GM21515 (cell line): Measurements from ENCODE around the gene ADAMTS2.
"Not testable (repeated sequence)": the region's sequence is repeated elsewhere in the genome, so short reads cannot be mapped to it uniquely, and the experiment has no call there.

Experiments
- ATAC-seq: cut with Tn5 transposase; IDR thresholded peaks from one replicate; pipeline ENCODE4 v1.9.1; 2021; ENCODE audit not compliant: unreplicated experiment

ADAMTS2 gene

GRCh38 chr5:179298181-179298993, 46.9 kb downstream of the ADAMTS2 start:
- no peak for ATAC-seq

DNA sequence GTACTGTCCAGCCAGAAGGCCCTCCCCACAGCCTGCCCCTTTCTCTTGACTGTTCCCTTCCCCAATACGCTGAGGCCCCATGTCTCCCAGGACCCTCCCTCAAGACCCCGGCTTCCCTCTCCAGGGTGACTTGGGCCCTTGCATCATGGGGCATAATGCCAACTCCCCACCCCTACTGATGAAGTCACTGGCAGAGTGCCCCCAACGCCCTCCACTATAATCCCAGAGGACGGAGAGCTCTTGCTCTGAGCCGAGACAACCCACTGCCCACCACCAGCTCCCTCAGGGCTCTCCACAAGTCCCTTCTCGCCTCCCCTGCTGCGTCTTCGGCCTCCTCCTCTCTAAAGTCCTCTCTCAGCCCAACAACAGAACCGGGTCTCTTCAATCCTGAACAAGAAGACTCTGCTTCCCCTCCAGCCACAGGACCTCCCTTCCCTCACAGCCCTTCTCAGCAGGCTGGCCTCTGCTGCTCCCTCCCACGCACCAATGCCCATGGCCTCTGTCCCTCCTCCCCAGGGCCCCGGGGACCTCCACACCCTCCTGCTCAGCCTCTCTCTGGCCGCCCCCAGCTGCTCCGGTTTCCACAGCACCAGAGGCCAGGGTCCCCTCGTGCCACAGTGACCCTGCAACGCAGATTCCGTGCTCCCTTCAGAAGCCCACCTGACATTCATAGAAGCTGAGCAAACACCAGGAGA, 47.6 kb downstream of the ADAMTS2 start:
- ATAC-seq, result no peak

- ATAC-seq, result no peak
These were observed 48.2 kb downstream of the ADAMTS2 start for GRCh38 chr5:179297026-179297425.

DNA sequence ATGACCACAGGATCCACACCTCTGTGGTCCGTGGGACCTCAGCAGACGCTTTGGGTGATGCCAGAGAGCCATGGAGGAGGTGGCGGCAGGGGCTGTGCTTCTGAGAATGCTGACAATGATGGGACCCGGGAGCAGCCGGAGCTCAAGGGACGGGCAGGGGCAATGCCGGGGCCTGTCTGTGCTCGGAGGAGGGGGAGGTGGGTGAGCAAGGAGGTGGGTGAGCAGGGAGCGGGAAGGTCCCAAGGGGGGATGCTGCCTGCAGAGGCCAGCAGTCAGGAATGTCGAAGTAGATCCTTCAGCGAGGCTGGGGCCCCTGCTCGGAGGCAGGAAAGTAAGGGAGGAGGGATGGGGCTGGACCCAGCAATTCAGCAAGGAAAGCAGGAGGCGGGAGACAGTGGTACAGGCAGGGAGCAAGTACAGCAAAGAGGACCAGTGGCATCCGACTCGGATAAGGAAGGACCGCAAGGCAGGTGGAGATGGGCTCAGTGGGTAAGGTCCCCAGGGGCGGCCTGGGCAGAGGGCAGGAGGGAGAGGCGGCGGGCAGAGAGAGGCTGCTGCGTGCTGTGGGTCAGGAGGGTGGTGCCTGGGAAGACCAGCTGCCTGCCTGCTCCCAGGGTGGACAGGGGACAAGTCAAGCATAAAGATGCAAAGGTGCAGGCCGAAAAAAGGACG, 49.0 kb downstream of the ADAMTS2 start:
- no peak for ATAC-seq

GRCh38 chr5:179295778-179296149, 49.5 kb downstream of the ADAMTS2 start:
- no peak for ATAC-seq

DNA sequence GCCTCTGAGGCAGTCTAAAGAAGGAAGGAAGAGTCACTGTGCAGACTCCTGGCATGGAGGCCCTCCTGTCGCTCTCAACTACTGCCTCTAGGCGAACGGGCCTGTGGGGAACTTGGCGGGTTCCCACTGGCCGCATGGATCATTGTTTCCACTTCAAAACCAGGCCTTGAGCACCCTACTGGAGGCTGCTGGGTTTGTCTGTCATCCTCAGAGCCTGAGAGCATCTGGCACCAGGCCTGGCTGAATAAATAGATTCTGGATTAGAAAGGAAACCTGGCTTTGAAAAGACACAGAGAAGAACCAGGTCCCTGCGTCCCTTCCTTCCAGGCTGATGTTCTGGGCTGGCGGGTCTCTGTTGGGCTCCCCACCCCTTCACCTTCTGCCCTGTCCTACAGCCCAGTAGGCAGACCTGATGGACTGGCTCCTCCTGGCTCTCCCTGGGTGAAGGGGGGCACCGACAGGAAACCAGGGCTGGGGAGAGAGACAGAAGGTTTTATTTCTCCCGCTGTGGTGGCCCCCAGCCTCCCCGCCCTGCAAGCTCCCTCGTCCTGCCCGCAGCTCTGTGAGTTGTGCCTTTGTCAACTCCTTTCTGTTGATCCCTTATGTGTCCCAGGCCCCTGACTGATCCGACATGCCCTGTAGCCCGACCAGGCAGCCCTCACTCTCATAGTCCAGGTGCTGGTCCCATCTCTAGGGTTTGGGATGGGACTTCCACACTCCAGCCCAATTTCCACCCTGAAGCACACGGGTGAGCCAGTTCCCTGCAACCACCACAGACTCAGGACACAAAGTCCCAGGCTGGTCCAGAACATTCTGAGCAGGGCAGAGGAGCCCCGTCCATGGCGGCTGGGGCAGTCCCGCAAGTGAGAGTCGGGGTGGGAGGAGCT, 50.1 kb downstream of the ADAMTS2 start:
- ATAC-seq, result no peak

DNA sequence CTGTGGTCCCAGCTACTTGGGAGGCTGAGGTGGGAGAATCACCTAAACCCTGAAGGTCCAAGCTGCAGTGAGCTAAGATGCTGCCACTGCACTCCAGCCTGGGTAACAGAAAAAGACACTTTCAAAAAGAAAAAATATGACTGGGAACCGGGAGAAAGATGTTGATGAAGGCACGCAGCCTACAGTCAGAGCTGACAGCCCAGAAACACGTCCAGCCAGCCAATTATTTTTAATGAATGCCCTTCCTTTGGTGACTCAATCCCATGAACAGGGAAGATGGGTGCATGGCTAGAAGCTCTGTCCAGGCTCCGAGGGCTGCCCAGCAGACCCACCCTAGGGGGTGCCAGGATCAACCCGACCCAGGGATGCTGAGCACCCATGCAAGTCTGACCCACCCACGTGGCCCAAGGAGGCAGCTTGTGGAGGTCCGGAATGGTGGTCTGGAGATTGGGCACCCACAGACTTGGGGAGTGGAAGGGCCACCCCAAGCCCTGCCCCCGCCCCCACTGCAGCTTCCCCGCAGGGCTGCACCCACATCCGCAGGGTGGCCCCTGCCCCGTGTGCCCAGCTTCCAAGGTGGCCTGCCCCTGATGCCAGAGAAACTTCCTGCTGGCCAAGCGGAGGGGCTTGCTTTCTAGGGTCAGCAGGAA, 51.0 kb downstream of the ADAMTS2 start:
- ATAC-seq, result no peak

DNA sequence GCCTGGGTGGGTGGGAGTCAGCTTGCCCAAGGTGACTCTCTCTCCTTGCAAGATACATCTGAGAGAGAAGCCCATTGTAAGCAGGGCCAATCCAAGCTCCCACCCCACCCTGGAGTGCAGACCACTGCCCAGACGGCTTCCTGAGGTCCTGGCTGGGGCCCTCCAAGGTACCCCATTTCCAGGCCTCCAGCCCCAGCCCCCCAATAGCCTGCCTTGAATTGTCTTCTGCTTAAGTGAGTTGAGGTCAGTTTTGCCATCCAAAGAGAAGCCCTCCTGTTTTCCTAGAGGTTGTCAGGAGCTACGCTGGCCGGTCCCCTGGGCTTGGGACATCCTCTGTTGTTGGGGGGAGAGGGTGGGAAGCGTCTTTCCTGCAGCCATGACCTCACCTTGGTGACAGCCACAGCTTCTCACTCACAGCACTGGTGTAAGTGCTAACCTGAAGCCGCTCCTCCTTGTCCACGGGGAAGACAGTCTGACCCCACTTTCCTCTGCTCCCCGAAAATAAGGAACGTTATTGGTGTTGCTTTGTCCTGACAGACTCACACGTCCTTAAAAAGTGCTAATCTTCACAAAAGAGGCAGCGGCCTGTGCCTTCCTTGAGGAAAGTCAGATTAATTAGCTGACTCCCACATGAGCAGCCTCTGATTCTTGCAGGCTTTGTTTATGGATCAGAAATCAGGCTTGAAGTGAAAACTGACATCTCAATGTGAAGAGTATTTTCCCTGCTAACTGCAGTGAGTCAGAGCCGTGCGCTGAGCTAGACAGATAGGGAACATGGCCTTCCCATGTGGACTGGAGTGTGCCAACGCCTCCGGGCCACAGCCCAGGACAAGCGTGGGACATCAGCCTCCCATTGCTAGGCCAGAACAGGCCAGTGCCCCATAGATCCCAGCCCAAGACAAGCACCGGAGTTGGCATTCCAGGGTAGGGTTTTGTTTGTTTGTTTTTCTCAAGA, 52.3 kb downstream of the ADAMTS2 start:
- ATAC-seq, result no peak

DNA sequence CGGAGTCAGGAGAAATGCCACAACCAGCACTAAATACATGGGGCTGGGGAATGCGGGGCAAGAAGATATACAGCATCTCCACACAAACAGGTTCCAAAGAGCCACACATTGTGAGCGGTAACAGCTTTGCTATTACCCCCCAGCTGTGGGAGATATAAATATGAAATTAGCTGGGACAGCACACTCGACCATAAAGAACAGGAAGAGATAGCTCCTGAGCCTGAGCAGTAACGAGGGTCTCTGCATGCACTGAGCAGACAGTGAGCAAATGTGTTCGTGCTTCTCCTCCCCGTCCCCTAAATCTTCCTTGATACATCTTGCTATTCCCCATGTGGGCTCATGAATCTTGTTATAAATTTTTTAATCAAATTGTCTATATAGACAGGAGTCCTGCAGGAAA, 53.1 kb downstream of the ADAMTS2 start:
- no peak for ATAC-seq

DNA sequence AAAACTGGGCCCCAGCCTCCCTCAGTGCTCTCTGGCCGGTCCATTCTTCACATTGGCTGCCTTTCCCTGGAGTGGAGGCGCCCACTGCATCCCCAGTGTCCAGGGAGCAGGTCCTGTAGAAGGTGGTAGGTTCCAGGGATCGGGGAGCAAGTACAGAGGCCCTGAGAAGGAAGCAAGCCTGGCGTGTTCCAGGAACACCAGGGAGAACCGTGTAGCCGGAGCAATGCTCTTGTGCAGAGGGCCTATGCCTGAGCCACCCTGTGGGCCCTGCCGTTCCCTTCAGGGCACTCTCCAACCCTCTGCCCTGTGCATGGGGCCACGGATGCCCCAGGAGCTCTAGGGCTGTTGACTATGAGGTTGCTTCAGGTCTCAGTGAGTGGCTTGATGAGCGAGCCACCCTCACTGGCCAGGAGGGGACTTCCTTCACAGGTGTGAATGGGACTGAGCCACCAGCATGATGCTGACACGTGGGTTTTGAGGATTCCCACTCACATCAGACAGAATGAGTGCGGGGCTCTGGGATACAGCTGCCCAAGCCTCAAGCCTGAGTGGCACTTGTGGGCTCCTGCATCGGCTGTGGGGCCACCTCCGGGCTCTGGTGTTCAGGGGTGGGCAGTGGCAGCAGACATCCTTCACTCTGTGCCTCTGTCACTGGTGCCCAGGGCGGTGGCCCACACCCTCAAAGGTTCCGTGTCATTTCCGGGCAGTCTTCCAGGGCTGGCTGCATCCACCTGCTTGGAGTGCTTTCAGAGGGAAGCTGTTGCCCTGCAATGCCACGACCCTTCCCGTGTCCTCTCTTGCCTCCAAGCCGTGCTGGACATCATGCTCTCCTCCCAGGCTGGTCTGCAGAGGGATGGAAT, 54.4 kb downstream of the ADAMTS2 start:
- no peak for ATAC-seq

GRCh38 chr5:179289756-179290385, 55.4 kb downstream of the ADAMTS2 start:
- ATAC-seq, result no peak

DNA sequence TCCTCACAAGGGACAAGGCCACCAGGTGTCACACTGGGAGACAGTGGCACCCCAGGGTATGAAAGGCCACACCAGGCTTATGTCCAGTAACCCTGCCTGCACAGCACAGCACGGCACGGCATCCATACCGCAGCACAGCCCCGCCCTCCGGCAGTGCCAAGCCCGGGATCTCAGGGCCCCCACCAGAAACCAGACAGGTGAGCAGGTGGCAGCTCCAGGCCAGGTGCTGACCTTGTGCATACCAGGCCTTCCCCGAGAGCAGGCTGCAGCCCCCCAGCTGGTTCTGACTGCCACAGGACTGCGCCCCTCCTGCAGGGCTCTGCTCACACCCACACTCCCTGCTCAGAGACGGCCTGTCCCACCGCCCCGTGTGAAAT, 56.5 kb downstream of the ADAMTS2 start:
- ATAC-seq, result no peak

DNA sequence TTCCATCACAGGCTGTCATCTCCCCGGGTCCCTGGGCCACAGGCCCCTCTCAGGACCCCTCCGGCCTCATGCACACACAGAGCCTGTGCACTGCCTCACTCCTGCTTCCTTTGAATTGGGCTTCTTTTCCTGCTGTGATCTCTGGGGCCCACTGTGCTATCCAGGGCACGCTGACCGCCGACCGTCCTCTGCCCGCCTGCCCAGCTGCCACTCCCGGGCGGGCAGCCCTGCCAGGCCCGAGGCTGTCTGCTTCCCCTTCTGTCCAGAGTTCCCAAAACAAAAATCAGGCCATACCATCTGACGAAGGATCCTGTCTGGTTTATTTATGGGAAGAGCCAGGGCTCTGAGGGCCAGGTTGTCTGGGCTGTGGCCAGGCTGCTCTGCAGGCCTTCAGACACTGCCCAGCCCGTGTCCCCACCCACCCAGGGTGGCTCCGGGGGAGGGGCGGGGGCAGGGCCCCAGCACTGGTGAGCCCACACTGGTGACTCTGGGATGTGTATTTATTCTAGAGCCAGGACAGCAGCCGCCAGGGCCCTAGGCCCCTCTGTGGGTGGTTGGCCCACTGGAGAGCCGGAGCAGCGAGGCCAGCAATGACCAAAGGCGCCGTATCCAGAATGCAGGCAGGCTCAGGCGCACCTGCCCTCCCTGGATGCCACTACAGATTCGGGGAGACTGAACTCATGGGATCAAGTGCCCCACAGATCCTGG, 57.0 kb downstream of the ADAMTS2 start:
- ATAC-seq, result no peak

DNA sequence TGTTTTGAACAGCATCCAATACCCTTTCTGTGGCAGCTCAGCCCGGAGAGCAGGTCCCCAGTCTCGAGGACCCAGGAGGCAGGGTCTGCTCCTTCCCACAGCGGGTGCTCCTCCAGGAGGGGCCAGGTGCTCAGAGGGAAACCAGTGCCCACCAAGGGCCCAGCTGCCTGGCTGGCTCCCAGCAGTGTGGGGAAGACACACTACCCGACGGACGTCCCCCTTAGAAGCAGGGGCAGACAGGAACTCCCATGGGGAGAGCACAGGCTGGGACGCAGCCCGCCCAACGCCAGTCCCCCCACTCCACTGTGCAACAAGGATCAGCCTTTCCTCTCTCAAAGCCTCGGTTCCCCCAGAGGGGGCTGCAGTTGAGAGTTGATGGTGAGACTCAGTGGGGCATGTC, 57.6 kb downstream of the ADAMTS2 start:
- ATAC-seq, result no peak

GRCh38 chr5:179287071-179287470, 58.2 kb downstream of the ADAMTS2 start:
- no peak for ATAC-seq

- not testable (repeated sequence) for ATAC-seq
These were observed 59.5 kb downstream of the ADAMTS2 start for GRCh38 chr5:179285776-179286162.
